MCF 10A (cell line): ENCODE measurements around the gene CLCNKB. TPM values are rescaled to one million over a fixed set of nuclear protein-coding genes. Genes with fewer than 3 reads are reported as not detected.
A peak's percentile ranks its signal among the peaks of the same experiment; 100 is the strongest.

Experiments used
- BruUV-seq: library from RNA; stranded (reverse); fragments of 400-500 nt; replicated peaks from 2 replicates; lab custom pipeline; 2021; lab: Mats Ljungman, UMichigan
- CTCF ChIA-PET: fragments of 300-600 bp; sonication (Branson Sonifier 250); formaldehyde crosslinking; extraction: SDS; loops from one replicate; lab custom pipeline; 2021; ENCODE audit warnings: antibody characterized with exemption, inconsistent platforms; lab: Yijun Ruan, JAX
- POLR2A ChIA-PET: fragments of 300-600, 350-650 bp; sonication (Branson Sonifier 250); formaldehyde crosslinking; extraction: SDS; loops from one replicate; lab custom pipeline; 2020; ENCODE audit warnings: antibody characterized with exemption, inconsistent platforms; lab: Yijun Ruan, JAX
- DNase-seq: peaks from one replicate; pipeline ENCODE4 v3.0.0-alpha.2; 2018; ENCODE audit not compliant: unreplicated experiment
- H3K27ac Mint-ChIP-seq: one replicate; pipeline ENCODE4 v1.8.0; 2022; ENCODE audit warnings: mild to moderate bottlenecking, low read depth, mixed read lengths; ENCODE audit not compliant: unreplicated experiment
- H3K27me3 Mint-ChIP-seq: one replicate; pipeline ENCODE4 v1.8.0; 2022; ENCODE audit warnings: mixed read lengths; ENCODE audit not compliant: insufficient read depth, unreplicated experiment
- H3K36me3 Mint-ChIP-seq: one replicate; pipeline ENCODE4 v1.8.0; 2022; ENCODE audit warnings: mild to moderate bottlenecking, moderate library complexity, mixed read lengths; ENCODE audit not compliant: insufficient read depth, unreplicated experiment
- H3K4me1 Mint-ChIP-seq: one replicate; pipeline ENCODE4 v1.8.0; 2022; ENCODE audit warnings: mixed read lengths; ENCODE audit not compliant: insufficient read depth, unreplicated experiment
- H3K4me3 Mint-ChIP-seq: one replicate; pipeline ENCODE4 v1.8.0; 2022; ENCODE audit warnings: mild to moderate bottlenecking, moderate library complexity, mixed read lengths; ENCODE audit not compliant: unreplicated experiment
- H3K9me3 Mint-ChIP-seq: one replicate; pipeline ENCODE4 v1.8.0; 2022; ENCODE audit warnings: mixed read lengths; ENCODE audit not compliant: unreplicated experiment
- CTCF ChIP-seq: fragments of 200-600 bp; IDR thresholded peaks from one replicate; pipeline ENCODE4 v1.8.0; 2022; ENCODE audit warnings: antibody characterized with exemption, mild to moderate bottlenecking; ENCODE audit not compliant: unreplicated experiment
- intact Hi-C: fragments of 100-400 bp; cut with micrococcal nuclease; formaldehyde crosslinking; loops from 2 replicates; pipeline ENCODE4 v1.14.1; 2022
- total RNA-seq: library from RNA; stranded (reverse); gene quantifications from 2 replicates; pipeline ENCODE4 v1.2.3, GENCODE V29; 2022

The CLCNKB gene
- total RNA-seq, 1 experiment from 2014 or later: not detected

GRCh38 chr1:16065269-16065576, 21.6 kb downstream of the CLCNKB start:
- H3K36me3 Mint-ChIP-seq: no peaks in the 10 kb centered on the region
- ChIA-PET CTCF (interaction anchor here (1.3 to 1.5 kb wide), 2 partner anchors 9 to 10 kb away, joined by 3 to 4 read pairs; no protein-coding TSS in a partner anchor), POLR2A (interaction anchor here (0.7 kb wide), 1 partner anchor 309 kb away, joined by 3 read pairs; no protein-coding TSS in a partner anchor)
- peaks cover 6% of the 10 kb centered on the region for H3K4me1 Mint-ChIP-seq
- TF ChIP-seq CTCF: no peak
- intact Hi-C loops: no loop called here
- H3K27ac Mint-ChIP-seq: no peak overlapping the region
- peaks cover 27% of the 10 kb centered on the region for H3K27me3 Mint-ChIP-seq
- H3K9me3 Mint-ChIP-seq: no peaks in the 10 kb centered on the region
- DNase-seq: no peak
- no peak overlapping the region for H3K4me3 Mint-ChIP-seq
- BruUV-seq: no TSS peak

- POLR2A ChIA-PET: no interaction called here
- peaks cover 6% of the 10 kb centered on the region for H3K4me1 Mint-ChIP-seq
- H3K4me3 Mint-ChIP-seq: no peak overlapping the region
- DNase-seq: no peak
- no TSS peak for BruUV-seq
- peaks cover 17% of the 10 kb centered on the region for H3K27me3 Mint-ChIP-seq
- no peak for TF ChIP-seq CTCF
- CTCF ChIA-PET: interaction anchor here (0.9 kb wide), 1 partner anchor 16 kb away, joined by 4 read pairs; no protein-coding TSS in a partner anchor
- H3K36me3 Mint-ChIP-seq: no peaks in the 10 kb centered on the region
- intact Hi-C loops: no loop called here
- H3K27ac Mint-ChIP-seq: no peak overlapping the region
- H3K9me3 Mint-ChIP-seq: no peaks in the 10 kb centered on the region
Observed at GRCh38 chr1:16066245-16066644, 22.7 kb downstream of the CLCNKB start.

GRCh38 chr1:16067127-16067768, 23.7 kb downstream of the CLCNKB start:
- ChIA-PET CTCF (interaction anchor here (0.6 to 0.7 kb wide), 2 partner anchors 35 to 608 kb away, joined by 3 to 5 read pairs; no protein-coding TSS in a partner anchor), POLR2A (no interaction called here)
- TF ChIP-seq CTCF: no peak
- no TSS peak for BruUV-seq
- no peak for DNase-seq
- intact Hi-C loops: no loop called here
- Mint-ChIP-seq H3K9me3 (no peaks in the 10 kb centered on the region), H3K4me1 (peaks cover 6% of the 10 kb centered on the region), H3K27ac (peak overlapping the region; percentile 39), H3K27me3 (peaks cover 16% of the 10 kb centered on the region), H3K36me3 (no peaks in the 10 kb centered on the region), H3K4me3 (no peak overlapping the region)

GRCh38 chr1:16067933-16068332, 24.4 kb downstream of the CLCNKB start:
- DNase-seq: no peak
- Mint-ChIP-seq H3K9me3 (no peaks in the 10 kb centered on the region), H3K27me3 (peaks cover 16% of the 10 kb centered on the region), H3K27ac (peak overlapping the region; percentile 39), H3K36me3 (no peaks in the 10 kb centered on the region), H3K4me3 (no peak overlapping the region), H3K4me1 (peaks cover 6% of the 10 kb centered on the region)
- POLR2A ChIA-PET: interaction anchor here (0.6 kb wide), 1 partner anchor 302 kb away, joined by 3 read pairs; no protein-coding TSS in a partner anchor
- no TSS peak for BruUV-seq
- no peak for TF ChIP-seq CTCF
- CTCF ChIA-PET: interaction anchor here (0.5 to 1.2 kb wide), 3 partner anchors 15 to 743 kb away, joined by 3 read pairs; no protein-coding TSS in a partner anchor
- intact Hi-C loops: no loop called here
